CD4-positive, alpha-beta T cell (primary cell): ENCODE results near the gene QPCT. TPM values are rescaled to one million over a fixed set of nuclear protein-coding genes. Genes with fewer than 3 reads are reported as not detected.

Experiments used
- ATAC-seq: fragments of 200-7000 bp; cut with Tn5 transposase; one replicate; pipeline ENCODE4 v1.10.0; 2022; ENCODE audit warnings: mild to moderate bottlenecking; ENCODE audit not compliant: poor library complexity
- CTCF ChIA-PET: fragments of 350-600 bp; sonication (Branson Sonifier 250); formaldehyde crosslinking; loops from one replicate; lab custom pipeline; 2021; ENCODE audit warnings: antibody characterized with exemption, inconsistent platforms; lab: Charles Lee
- POLR2A ChIA-PET: fragments of 350-600 bp; sonication (Branson Sonifier 250); formaldehyde crosslinking; loops from one replicate; lab custom pipeline; 2021; ENCODE audit warnings: antibody characterized with exemption, inconsistent platforms; lab: Charles Lee
- DNase-seq, 14 experiments: peaks; one replicate each; pipeline ENCODE4 v3.0.0-alpha.2; 2013 to 2020; ENCODE audit warnings: mixed read lengths in 2 of 14
- H3K27ac ChIP-seq, 2 donors: one replicate each; pipeline versions ENCODE4 v1.5.1 to v1.7.0; 2013; ENCODE audit warnings: low read length in 2 of 2, low read depth in 1 of 2, mild to moderate bottlenecking in 1 of 2
- H3K27me3 ChIP-seq, 2 experiments: 1 replicate in 1 of 2; 2 replicates in 1 of 2; pipeline versions ENCODE4 v1.6.1 to v1.7.0; 2013; ENCODE audit warnings: low read length in 2 of 2, control low read depth in 1 of 2, mild to moderate bottlenecking in 1 of 2, moderate library complexity in 1 of 2; ENCODE audit not compliant: insufficient read depth in 2 of 2, control insufficient read depth in 1 of 2
- H3K36me3 ChIP-seq: one replicate; pipeline ENCODE4 v1.6.1; 2013; ENCODE audit warnings: low read length, control low read depth; ENCODE audit not compliant: insufficient read depth
- H3K4me1 ChIP-seq: one replicate; pipeline ENCODE4 v1.6.1; 2013; ENCODE audit warnings: low read length, control low read depth; ENCODE audit not compliant: insufficient read depth
- H3K4me3 ChIP-seq: one replicate; pipeline ENCODE4 v1.5.1; 2013; ENCODE audit warnings: mild to moderate bottlenecking, low read length, moderate library complexity
- H3K9me3 ChIP-seq, 2 experiments: 1 replicate in 1 of 2; 2 replicates in 1 of 2; pipeline versions ENCODE4 v1.6.1 to v1.7.0; 2013; ENCODE audit warnings: low read length in 2 of 2, mild to moderate bottlenecking in 2 of 2, control low read depth in 1 of 2, moderate library complexity in 1 of 2; ENCODE audit not compliant: control insufficient read depth in 1 of 2, insufficient read depth in 1 of 2
- H3K27ac Mint-ChIP-seq: one replicate; pipeline ENCODE4 v1.8.0; 2020; ENCODE audit warnings: mixed read lengths
- H3K27me3 Mint-ChIP-seq: one replicate; pipeline ENCODE4 v1.8.0; 2021; ENCODE audit warnings: mixed read lengths
- H3K36me3 Mint-ChIP-seq: one replicate; pipeline ENCODE4 v1.8.0; 2021; ENCODE audit warnings: low read depth, mixed read lengths
- H3K4me1 Mint-ChIP-seq: one replicate; pipeline ENCODE4 v1.8.0; 2021; ENCODE audit warnings: low read depth, mixed read lengths
- H3K4me3 Mint-ChIP-seq: one replicate; pipeline ENCODE4 v1.8.0; 2020; ENCODE audit warnings: mild to moderate bottlenecking, mixed read lengths
- H3K9me3 Mint-ChIP-seq: one replicate; pipeline ENCODE4 v1.8.0; 2020; ENCODE audit warnings: mixed read lengths
- CTCF ChIP-seq: fragments of 200-600 bp; IDR thresholded peaks from one replicate; pipeline ENCODE4 v1.8.0; 2022; ENCODE audit warnings: antibody characterized with exemption, mild to moderate bottlenecking
- intact Hi-C, 2 experiments: fragments of 100-400 bp; cut with DNase I in 1 of 2; cut with micrococcal nuclease in 1 of 2; formaldehyde crosslinking; loops; one replicate each; pipeline versions ENCODE4 v1.15.1 to v1.9.0; 2023 to 2025; cut with DNase I, micrococcal nuclease
- total RNA-seq, 174 experiments: library from RNA in 2 of 174; stranded (reverse) in 2 of 174; gene quantifications; one replicate each; pipeline ENCODE4 v1.2.3 and lab custom pipeline; 2021 to 2026

The QPCT gene
- total RNA-seq, 2 experiments from 2014 or later = 0.53 to 0.71 TPM

DNA sequence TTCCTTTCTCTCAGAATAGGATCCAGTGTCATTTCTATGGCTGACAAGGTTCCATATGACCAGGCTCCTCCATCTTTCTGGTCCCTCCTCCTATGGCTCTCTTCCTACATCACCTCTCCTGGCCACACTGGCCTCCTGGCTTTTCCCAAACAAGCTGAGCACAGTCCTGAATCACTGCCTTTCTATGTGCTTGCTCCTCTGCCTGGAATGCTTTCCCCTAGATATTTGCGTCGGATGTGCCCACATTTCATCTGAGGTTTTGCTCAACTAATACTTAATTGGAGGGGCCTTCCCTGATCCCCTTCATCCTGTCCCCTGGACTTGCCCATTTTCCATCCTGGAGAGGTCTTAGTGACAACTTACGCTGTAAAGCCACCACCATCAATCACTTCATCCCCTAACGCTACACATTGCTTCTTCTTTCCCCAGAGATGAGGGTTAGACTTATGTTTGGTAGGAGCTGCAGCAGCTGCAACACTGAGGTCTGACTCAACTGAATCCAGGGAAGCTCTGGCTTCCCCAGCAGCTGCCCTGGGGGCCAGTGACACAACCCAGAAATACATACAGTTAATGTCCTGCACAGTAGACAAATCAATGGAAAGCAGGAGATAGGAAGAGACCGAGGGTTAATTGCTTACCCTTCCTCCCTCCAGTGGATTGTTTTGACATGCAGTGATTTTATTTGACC lies 42.9 kb downstream of the QPCT start:
- H3K9me3 ChIP-seq = no peaks in the 10 kb centered on the region
- no peaks in the 10 kb centered on the region for H3K36me3 ChIP-seq
- H3K9me3 Mint-ChIP-seq = no peaks in the 10 kb centered on the region
- H3K4me1 Mint-ChIP-seq = no peaks in the 10 kb centered on the region
- peaks cover 25% of the 10 kb centered on the region for H3K4me1 ChIP-seq
- DNase-seq (no peak), ATAC-seq (no peak)
- no peak for TF ChIP-seq CTCF
- H3K36me3 Mint-ChIP-seq = no peaks in the 10 kb centered on the region
- no peak overlapping the region for H3K27ac ChIP-seq
- ChIA-PET POLR2A (no interaction called here), CTCF (interaction anchor here (0.7 kb wide), 1 partner anchor 9 kb away, joined by 3 read pairs; no protein-coding TSS in a partner anchor)
- H3K27me3 ChIP-seq = no peaks in the 10 kb centered on the region
- H3K27me3 Mint-ChIP-seq = no peaks in the 10 kb centered on the region
- H3K4me3 Mint-ChIP-seq = no peak overlapping the region
- H3K4me3 ChIP-seq = no peak overlapping the region
- intact Hi-C loops = loop anchor here in 1 of 2 experiments (10.0 kb wide), 1 partner anchor 212 kb away; no protein-coding TSS in a partner anchor
- no peak overlapping the region for H3K27ac Mint-ChIP-seq

DNA sequence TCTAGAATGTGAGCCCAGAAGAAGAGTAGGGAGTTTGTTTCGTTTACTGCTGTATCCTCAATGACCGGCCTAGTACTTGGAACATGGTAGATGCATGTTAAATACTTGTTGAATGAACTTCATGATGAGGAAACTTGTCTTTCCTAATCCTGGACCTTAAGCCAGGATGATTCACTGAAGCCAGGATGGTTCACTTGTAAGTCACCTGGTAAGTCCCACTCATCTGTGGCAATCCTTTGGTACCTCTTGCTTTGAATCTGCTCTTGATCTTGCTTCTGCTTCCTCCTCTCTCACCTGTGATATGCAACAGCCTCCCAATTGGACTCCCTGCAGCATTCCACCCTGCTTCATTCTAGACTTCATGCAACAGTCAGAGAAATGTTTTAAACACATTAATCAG lies 43.6 kb downstream of the QPCT start:
- Histone ChIP-seq H3K27me3 (no peaks in the 10 kb centered on the region), H3K4me3 (no peak overlapping the region), H3K27ac (no peak overlapping the region), H3K36me3 (no peaks in the 10 kb centered on the region), H3K4me1 (peaks cover 25% of the 10 kb centered on the region), H3K9me3 (no peaks in the 10 kb centered on the region)
- Mint-ChIP-seq H3K36me3 (no peaks in the 10 kb centered on the region), H3K4me3 (no peak overlapping the region), H3K27me3 (no peaks in the 10 kb centered on the region), H3K9me3 (no peaks in the 10 kb centered on the region), H3K27ac (no peak overlapping the region), H3K4me1 (no peaks in the 10 kb centered on the region)
- DNase-seq = peak in 1 of 14 experiments; percentile 18
- intact Hi-C loops = loop anchor here in 1 of 2 experiments (10.0 kb wide), 1 partner anchor 213 kb away; no protein-coding TSS in a partner anchor
- ChIA-PET POLR2A (no interaction called here), CTCF (interaction anchor here (0.7 kb wide), 1 partner anchor 8 kb away, joined by 3 read pairs; no protein-coding TSS in a partner anchor)
- no peak for TF ChIP-seq CTCF
- no peak for ATAC-seq

DNA sequence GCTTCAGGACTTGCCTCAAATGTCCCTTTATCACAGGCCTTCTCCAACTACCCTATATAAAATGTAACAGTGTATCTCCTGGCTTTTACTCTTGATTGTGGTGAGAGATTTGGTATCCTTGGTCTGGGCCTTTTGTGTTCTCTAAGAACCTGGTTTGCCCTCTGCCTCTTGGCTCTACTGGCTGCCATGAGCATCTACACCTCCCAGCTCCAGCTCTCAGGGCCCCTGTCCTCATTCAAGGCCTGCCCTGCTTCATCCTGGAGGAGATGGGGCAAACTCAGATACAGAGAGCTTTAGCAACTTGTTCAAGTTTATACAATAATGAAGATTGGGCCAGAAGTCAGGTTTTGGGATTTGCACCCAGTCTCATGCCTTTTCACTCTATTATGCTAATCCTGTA lies 45.0 kb downstream of the QPCT start:
- no peak overlapping the region for H3K27ac Mint-ChIP-seq
- peaks cover 25% of the 10 kb centered on the region for H3K4me1 ChIP-seq
- ChIA-PET CTCF (interaction anchor here (0.9 to 1.3 kb wide), 3 partner anchors 38 to 488 kb away, joined by 3 read pairs; no protein-coding TSS in a partner anchor), POLR2A (interaction anchor here (0.9 to 1.1 kb wide), 2 partner anchors 61 to 1277 kb away, joined by 3 to 4 read pairs; no protein-coding TSS in a partner anchor)
- no peaks in the 10 kb centered on the region for H3K9me3 ChIP-seq
- H3K27me3 ChIP-seq = no peaks in the 10 kb centered on the region
- no peak overlapping the region for H3K27ac ChIP-seq
- H3K4me1 Mint-ChIP-seq = no peaks in the 10 kb centered on the region
- DNase-seq = no peak
- H3K36me3 ChIP-seq = no peaks in the 10 kb centered on the region
- ATAC-seq = no peak
- intact Hi-C loops = loop anchor here in 1 of 2 experiments (10.0 kb wide), 1 partner anchor 215 kb away; no protein-coding TSS in a partner anchor
- H3K9me3 Mint-ChIP-seq = no peaks in the 10 kb centered on the region
- no peak overlapping the region for H3K4me3 Mint-ChIP-seq
- no peaks in the 10 kb centered on the region for H3K36me3 Mint-ChIP-seq
- TF ChIP-seq CTCF = no peak
- no peaks in the 10 kb centered on the region for H3K27me3 Mint-ChIP-seq
- H3K4me3 ChIP-seq = no peak overlapping the region
